Karpas-422 (cell line): ENCODE measurements around the gene AJAP1. TPM values are rescaled to one million over a fixed set of nuclear protein-coding genes. Genes with fewer than 3 reads are reported as not detected.

Experiments used
- DNase-seq: peaks from one replicate; pipeline ENCODE4 v3.0.0-alpha.2; 2015
- H2AFZ ChIP-seq: fragments of 200-600 bp; sonication (generic); 2 replicates; pipeline ENCODE4 v1.6.1; 2014; ENCODE audit warnings: antibody characterized with exemption, low read length, mixed read lengths
- H3K27ac ChIP-seq: fragments of 200-600 bp; sonication (generic); 2 replicates; pipeline ENCODE4 v1.5.1; 2014; ENCODE audit warnings: mild to moderate bottlenecking, low read length, moderate library complexity
- H3K27me3 ChIP-seq: fragments of 200-600 bp; sonication (generic); 2 replicates; pipeline ENCODE4 v1.6.1; 2014; ENCODE audit warnings: low read length, mixed read lengths
- H3K36me3 ChIP-seq: fragments of 200-600 bp; sonication (generic); 2 replicates; pipeline ENCODE4 v1.6.1; 2014; ENCODE audit warnings: low read length, mixed read lengths; ENCODE audit not compliant: insufficient read depth
- H3K4me1 ChIP-seq: fragments of 200-600 bp; sonication (generic); 2 replicates; pipeline ENCODE4 v1.6.1; 2014; ENCODE audit warnings: mild to moderate bottlenecking, low read length, mixed read lengths
- H3K4me2 ChIP-seq: fragments of 200-600 bp; sonication (generic); 2 replicates; pipeline ENCODE4 v1.6.1; 2014; ENCODE audit warnings: low read length, low read depth, mild to moderate bottlenecking; ENCODE audit not compliant: poor library complexity, severe bottlenecking
- H3K4me3 ChIP-seq: fragments of 200-600 bp; sonication (generic); 2 replicates; pipeline ENCODE4 v1.5.1; 2014; ENCODE audit warnings: mild to moderate bottlenecking, antibody characterized with exemption, low read length, mixed read lengths
- H3K79me2 ChIP-seq: fragments of 200-600 bp; sonication (generic); 2 replicates; pipeline ENCODE4 v1.6.1; 2014; ENCODE audit warnings: mild to moderate bottlenecking, low read length, mixed read lengths
- H3K9ac ChIP-seq: fragments of 200-600 bp; sonication (generic); 2 replicates; pipeline ENCODE4 v1.6.0; 2014; ENCODE audit warnings: low read length
- H3K9me2 ChIP-seq: fragments of 200-600 bp; sonication (generic), shearing (Covaris generic); replicated peaks from 2 replicates; pipeline ENCODE4 v1.6.0; 2014; ENCODE audit warnings: mild to moderate bottlenecking, low read length, moderate library complexity; ENCODE audit not compliant: insufficient read depth
- H3K9me3 ChIP-seq: fragments of 300-700, 200-600 bp; sonication (generic); 2 replicates; pipeline ENCODE4 v1.6.1; 2014; ENCODE audit warnings: low read length, mixed read lengths
- H4K20me1 ChIP-seq: fragments of 200-600 bp; sonication (generic); 2 replicates; pipeline ENCODE4 v1.6.1; 2014; ENCODE audit warnings: mild to moderate bottlenecking, antibody characterized with exemption, low read length, low read depth; ENCODE audit not compliant: insufficient read depth
- total RNA-seq: library from RNA; depleted of rRNA; stranded (reverse); fragments of >200 nt; shearing (Covaris generic); gene quantifications from 2 replicates; pipeline ENCODE4 v1.2.3, GENCODE V29; 2014; ENCODE audit warnings: low replicate concordance

AJAP1 gene
- total RNA-seq, 1 experiment from 2014 or later = not detected

DNA sequence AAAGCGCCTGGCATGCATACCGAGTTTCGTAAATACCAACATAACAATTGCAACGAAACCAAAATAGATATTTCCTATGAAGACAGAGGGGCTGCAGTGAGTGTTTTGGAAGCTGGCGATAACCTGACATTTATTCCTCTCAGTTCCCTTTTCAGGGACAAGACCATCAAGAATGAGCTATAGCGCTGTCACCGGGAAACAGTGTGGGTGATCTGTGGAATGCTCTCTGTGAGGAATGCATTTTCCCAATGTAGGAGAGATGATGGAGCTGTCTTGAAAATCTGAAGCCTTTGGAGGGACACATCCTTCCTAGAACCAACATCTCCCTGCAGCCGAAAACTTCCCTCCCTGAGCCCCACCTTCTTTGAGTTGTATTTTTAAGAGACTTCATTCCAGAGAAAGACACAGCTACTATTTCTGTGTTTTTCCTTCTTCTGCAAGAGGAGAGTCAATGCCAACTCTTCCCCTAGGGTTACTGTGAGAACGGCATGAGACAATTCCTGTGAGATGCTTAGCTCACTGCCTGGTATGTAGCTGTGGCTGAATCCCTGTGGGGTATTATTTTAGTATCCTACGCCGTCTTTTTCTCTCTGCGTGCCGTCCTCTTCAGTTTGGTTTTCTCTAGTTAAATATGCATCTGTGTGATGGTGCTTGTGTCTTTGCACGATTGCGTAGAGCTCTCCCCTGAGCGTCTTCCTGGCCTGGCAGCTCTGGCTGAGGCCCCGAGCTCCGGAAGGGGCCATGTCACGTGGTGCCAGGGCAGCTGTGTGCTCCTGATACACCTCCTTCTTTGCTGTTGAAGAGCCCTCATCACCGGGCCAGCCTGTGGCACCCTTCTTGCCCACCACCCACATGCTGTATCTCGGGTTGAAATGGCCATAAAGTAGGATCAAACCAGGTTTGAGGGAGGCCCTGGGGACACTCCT is 45.2 kb downstream of the AJAP1 start:
- Histone ChIP-seq H3K4me1 (no peaks in the 10 kb centered on the region; the same call in 1 of the 2 replicates), H4K20me1 (no peaks in the 10 kb centered on the region), H3K36me3 (no peaks in the 10 kb centered on the region), H2AFZ (no peak overlapping the region), H3K4me3 (no peak overlapping the region), H3K4me2 (no peak overlapping the region), H3K9ac (no peak overlapping the region), H3K9me2 (no peaks in the 10 kb centered on the region), H3K27ac (no peak overlapping the region), H3K79me2 (no peaks in the 10 kb centered on the region), H3K27me3 (no peaks in the 10 kb centered on the region), H3K9me3 (no peaks in the 10 kb centered on the region)
- no peak for DNase-seq

DNA sequence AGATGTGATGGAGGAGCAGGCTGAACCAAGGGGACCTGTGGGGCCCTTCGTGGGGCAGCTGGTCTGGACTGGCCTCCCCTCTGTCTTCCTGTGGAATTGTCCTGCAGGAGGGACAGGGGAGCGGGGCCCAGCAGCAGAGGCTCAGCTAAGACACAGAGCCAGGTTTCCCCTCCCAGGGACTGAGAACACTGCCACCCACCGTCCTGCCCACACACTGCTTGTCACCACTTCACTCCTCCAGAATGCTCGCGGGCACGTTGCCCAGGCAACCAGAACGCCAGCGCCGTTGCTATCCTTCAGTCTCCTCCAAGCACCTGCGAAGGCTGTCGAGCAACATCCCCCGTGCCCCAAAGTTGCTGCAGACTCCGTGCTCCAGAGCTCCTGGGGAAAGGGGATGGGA is 46.4 kb downstream of the AJAP1 start:
- no peaks in the 10 kb centered on the region for H3K9me2 ChIP-seq
- no peaks in the 10 kb centered on the region for H3K36me3 ChIP-seq
- no peaks in the 10 kb centered on the region for H3K9me3 ChIP-seq
- no peak overlapping the region for H3K4me2 ChIP-seq
- H3K27me3 ChIP-seq = no peaks in the 10 kb centered on the region
- H3K4me1 ChIP-seq = no peaks in the 10 kb centered on the region; the same call in 1 of the 2 replicates
- H2AFZ ChIP-seq = no peak overlapping the region
- H4K20me1 ChIP-seq = no peaks in the 10 kb centered on the region
- H3K27ac ChIP-seq = no peak overlapping the region
- DNase-seq = no peak
- no peak overlapping the region for H3K9ac ChIP-seq
- no peaks in the 10 kb centered on the region for H3K79me2 ChIP-seq
- no peak overlapping the region for H3K4me3 ChIP-seq

DNA sequence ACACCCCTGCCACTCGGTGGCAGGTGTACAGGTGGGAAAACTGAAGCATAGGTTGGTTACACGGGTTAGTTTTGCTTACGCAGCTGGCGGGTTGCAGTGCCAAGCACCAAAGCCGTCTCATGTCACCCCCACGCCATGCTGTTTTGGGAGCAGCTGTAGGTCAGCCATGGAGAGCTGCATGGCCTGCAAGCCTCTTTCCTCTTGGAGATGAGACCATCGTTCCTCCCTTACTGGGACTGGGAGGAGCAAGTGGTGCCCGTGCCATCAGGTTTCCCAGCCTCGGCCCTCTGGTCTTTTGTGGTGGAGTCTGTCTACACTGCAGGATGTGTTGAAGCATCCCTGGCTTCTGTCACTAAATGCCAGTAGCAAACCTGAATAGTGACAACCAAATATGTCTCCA is 46.9 kb downstream of the AJAP1 start:
- Histone ChIP-seq H3K27me3 (no peaks in the 10 kb centered on the region), H3K4me3 (no peak overlapping the region), H4K20me1 (no peaks in the 10 kb centered on the region), H3K9me2 (no peaks in the 10 kb centered on the region), H3K4me2 (no peak overlapping the region), H3K36me3 (no peaks in the 10 kb centered on the region), H3K9me3 (no peaks in the 10 kb centered on the region), H2AFZ (no peak overlapping the region), H3K79me2 (no peaks in the 10 kb centered on the region), H3K27ac (no peak overlapping the region), H3K4me1 (no peaks in the 10 kb centered on the region; the same call in 1 of the 2 replicates), H3K9ac (no peak overlapping the region)
- no peak for DNase-seq

DNA sequence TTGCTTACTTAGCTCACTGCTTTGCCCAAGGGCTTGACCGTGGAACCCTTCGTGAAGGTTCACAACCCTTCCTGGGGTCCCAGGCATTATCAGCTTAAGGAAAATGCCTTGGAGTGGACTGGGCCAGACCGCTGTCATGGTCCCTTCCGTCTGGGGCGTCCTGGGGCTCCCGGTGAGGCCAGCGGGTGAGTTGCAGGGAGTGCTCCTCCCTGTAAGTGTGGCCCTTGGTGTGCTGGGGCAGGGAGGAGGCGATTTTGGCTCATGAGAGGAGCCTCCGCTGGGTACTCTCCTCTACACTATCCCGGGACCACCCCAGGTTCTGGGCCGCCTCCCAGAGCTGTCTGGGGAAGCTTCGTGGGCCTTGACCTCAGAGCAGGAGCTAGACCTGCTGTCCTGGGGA is 48.1 kb downstream of the AJAP1 start:
- no peak for DNase-seq
- Histone ChIP-seq H3K9me2 (no peaks in the 10 kb centered on the region), H3K36me3 (no peaks in the 10 kb centered on the region), H3K27ac (no peak overlapping the region), H3K4me1 (no peaks in the 10 kb centered on the region; the same call in 1 of the 2 replicates), H3K9me3 (no peaks in the 10 kb centered on the region), H3K4me2 (no peak overlapping the region), H3K79me2 (no peaks in the 10 kb centered on the region), H2AFZ (no peak overlapping the region), H4K20me1 (no peaks in the 10 kb centered on the region), H3K9ac (no peak overlapping the region), H3K27me3 (no peaks in the 10 kb centered on the region), H3K4me3 (no peak overlapping the region)

DNA sequence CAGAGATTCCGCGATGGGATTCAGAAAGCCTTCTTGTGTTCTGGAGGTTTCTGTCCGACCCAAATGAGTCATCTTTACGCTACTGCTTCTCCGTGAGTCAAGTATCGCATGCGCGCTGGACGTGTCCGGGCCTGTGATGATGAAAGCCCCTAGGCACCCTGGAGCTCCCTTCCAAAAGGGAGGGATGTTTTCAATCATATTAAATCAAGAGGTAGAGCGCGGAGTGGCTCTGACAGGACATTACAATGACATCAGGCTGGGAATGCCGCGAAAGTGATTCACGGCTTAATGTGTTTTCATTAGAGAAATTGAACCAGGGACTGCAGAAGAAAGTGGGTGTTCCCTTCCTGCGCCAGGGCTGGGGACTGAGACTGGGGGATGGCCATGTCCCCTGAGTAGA is 48.5 kb downstream of the AJAP1 start:
- H3K4me3 ChIP-seq = no peak overlapping the region
- H3K4me1 ChIP-seq = no peaks in the 10 kb centered on the region; the same call in 1 of the 2 replicates
- no peaks in the 10 kb centered on the region for H3K9me3 ChIP-seq
- H3K4me2 ChIP-seq = no peak overlapping the region
- no peak for DNase-seq
- no peaks in the 10 kb centered on the region for H3K36me3 ChIP-seq
- H3K9me2 ChIP-seq = no peaks in the 10 kb centered on the region
- no peak overlapping the region for H3K9ac ChIP-seq
- no peak overlapping the region for H3K27ac ChIP-seq
- H3K27me3 ChIP-seq = no peaks in the 10 kb centered on the region
- H4K20me1 ChIP-seq = no peaks in the 10 kb centered on the region
- H2AFZ ChIP-seq = no peak overlapping the region
- H3K79me2 ChIP-seq = no peaks in the 10 kb centered on the region

DNA sequence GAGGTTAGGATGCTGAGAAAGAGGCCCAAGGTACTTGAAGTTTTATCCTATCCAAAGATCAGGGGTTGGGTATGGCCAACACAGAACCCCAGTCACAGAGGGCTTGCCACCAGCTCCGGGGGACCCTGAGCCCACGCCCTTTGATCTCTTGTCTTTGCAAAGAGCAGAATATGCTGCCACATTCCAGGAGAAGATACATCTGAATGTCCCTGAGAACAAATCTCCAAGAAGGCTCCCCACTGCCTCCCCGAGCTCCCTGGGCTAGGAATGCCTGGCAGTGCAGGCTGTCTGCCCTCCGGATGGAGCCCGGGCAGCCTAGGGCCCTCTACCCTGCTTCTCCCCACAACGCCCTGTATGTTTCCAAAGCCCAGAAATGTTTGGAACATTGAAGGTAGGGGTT is 49.2 kb downstream of the AJAP1 start:
- no peak overlapping the region for H3K4me3 ChIP-seq
- H2AFZ ChIP-seq = no peak overlapping the region
- H3K79me2 ChIP-seq = no peaks in the 10 kb centered on the region
- H3K36me3 ChIP-seq = no peaks in the 10 kb centered on the region
- H3K9me2 ChIP-seq = no peaks in the 10 kb centered on the region
- no peak overlapping the region for H3K27ac ChIP-seq
- no peaks in the 10 kb centered on the region for H3K9me3 ChIP-seq
- no peak overlapping the region for H3K4me2 ChIP-seq
- no peaks in the 10 kb centered on the region for H3K4me1 ChIP-seq
- no peaks in the 10 kb centered on the region for H4K20me1 ChIP-seq
- no peaks in the 10 kb centered on the region for H3K27me3 ChIP-seq
- H3K9ac ChIP-seq = no peak overlapping the region
- no peak for DNase-seq

DNA sequence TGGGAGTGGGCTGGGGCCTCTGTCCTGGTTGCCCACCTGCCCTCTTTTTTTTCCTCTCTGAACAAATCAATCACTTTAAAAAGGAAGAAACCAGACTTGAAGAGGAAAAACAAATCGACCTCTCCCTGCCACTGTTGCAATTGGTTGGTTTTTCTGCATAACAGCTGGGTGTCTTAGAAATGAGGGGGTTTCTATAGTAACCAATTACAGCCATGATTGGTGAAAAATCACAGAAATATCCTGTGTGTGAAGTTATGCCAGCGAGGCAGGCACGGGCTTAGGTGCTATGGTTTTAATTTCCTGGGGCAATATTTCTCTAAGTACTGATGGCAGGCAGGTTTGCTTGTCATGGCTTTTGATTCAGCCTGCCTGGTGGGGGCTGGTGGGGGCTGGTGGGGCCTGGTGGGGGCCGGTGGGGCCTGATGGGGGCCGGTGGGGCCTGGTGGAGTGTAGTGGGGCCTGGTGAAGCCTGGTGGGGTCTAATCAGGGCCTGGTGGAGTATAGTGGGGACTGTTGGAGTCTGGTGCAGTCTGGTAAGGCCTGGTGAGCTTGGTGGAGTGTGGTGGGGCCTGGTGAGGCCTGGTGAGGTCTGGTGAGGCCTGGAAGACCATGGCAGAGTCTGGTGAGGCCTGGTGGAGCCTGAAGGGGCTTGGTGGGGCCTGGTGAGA is 54.6 kb downstream of the AJAP1 start:
- Histone ChIP-seq H3K4me2 (no peak overlapping the region), H3K4me3 (no peak overlapping the region), H3K36me3 (no peaks in the 10 kb centered on the region), H3K4me1 (no peaks in the 10 kb centered on the region), H3K9ac (no peak overlapping the region), H3K27ac (no peak overlapping the region), H2AFZ (no peak overlapping the region), H3K79me2 (no peaks in the 10 kb centered on the region), H3K9me3 (no peaks in the 10 kb centered on the region), H3K9me2 (no peaks in the 10 kb centered on the region), H4K20me1 (no peaks in the 10 kb centered on the region), H3K27me3 (no peaks in the 10 kb centered on the region)
- no peak for DNase-seq

DNA sequence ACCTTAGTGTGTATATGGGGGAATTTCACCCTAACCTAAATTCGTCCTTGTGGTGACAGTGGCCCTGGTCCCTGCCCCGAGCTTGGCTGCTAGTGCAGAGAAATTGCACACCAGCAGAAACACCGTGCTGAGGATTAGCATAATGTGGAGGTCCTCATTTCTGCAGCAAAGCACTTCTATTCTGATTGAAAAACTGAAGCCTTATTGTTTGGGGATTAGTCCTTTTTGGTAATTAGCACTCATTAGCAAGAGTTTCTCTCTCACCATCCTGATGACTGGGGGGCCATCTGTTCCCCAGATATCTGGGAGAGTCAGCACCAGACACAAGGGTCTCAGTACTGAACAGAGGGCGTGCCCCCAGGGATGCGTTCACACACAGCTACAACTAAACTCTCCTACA is 55.2 kb downstream of the AJAP1 start:
- H3K27me3 ChIP-seq = no peaks in the 10 kb centered on the region
- H3K4me3 ChIP-seq = no peak overlapping the region
- H3K9ac ChIP-seq = no peak overlapping the region
- H3K27ac ChIP-seq = no peak overlapping the region
- H4K20me1 ChIP-seq = no peaks in the 10 kb centered on the region
- no peak overlapping the region for H3K4me2 ChIP-seq
- no peaks in the 10 kb centered on the region for H3K4me1 ChIP-seq
- no peaks in the 10 kb centered on the region for H3K36me3 ChIP-seq
- no peaks in the 10 kb centered on the region for H3K9me2 ChIP-seq
- no peak for DNase-seq
- H3K9me3 ChIP-seq = no peaks in the 10 kb centered on the region
- H3K79me2 ChIP-seq = no peaks in the 10 kb centered on the region
- no peak overlapping the region for H2AFZ ChIP-seq
